GM12864 (cell line): ENCODE results near the gene NUDT3.

Experiments
- DNase-seq: peaks from one replicate; pipeline ENCODE4 v3.0.0-alpha.2; 2011; ENCODE audit warnings: low read depth
- H3K4me3 ChIP-seq: 2 replicates; pipeline ENCODE4 v1.5.1; 2011; ENCODE audit warnings: mild to moderate bottlenecking, low read depth, low read length, control low read depth
- TF ChIP-seq, protein P1 (sequence below): IDR thresholded peaks from 2 replicates; pipeline ENCODE4 v1.5.1; 2011; ENCODE audit warnings: low read depth, mild to moderate bottlenecking, moderate library complexity, low read length, control low read depth, inconsistent platforms; ENCODE audit errors: missing control alignments

NUDT3 gene

DNA sequence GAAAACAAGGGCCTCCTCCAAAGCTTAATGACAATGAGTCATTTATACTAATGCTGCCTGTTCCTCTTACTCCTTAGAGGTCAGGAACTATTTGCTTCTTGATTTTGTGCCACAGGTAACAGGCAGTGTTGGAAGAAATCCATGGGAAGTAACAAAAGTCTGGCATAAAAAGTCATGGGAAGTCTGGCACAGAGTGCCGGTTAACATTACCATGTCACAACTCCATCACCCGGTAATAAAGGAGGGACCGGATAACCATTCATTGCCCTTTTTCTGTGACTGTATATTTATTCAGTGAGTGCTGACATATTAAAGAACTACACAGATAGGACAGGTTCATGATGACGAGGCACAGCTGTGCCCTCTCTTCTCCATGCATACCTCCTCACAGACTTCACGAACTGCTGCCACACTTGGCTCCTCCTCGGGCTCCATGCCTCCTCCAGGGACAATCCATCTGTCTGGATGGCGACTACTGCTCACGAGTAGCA is 50.9 kb downstream of the NUDT3 start:
- TF ChIP-seq, protein P1, sequence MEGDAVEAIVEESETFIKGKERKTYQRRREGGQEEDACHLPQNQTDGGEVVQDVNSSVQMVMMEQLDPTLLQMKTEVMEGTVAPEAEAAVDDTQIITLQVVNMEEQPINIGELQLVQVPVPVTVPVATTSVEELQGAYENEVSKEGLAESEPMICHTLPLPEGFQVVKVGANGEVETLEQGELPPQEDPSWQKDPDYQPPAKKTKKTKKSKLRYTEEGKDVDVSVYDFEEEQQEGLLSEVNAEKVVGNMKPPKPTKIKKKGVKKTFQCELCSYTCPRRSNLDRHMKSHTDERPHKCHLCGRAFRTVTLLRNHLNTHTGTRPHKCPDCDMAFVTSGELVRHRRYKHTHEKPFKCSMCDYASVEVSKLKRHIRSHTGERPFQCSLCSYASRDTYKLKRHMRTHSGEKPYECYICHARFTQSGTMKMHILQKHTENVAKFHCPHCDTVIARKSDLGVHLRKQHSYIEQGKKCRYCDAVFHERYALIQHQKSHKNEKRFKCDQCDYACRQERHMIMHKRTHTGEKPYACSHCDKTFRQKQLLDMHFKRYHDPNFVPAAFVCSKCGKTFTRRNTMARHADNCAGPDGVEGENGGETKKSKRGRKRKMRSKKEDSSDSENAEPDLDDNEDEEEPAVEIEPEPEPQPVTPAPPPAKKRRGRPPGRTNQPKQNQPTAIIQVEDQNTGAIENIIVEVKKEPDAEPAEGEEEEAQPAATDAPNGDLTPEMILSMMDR, result no peak
- DNase-seq, result no peak
- no peak overlapping the region for H3K4me3 ChIP-seq

DNA sequence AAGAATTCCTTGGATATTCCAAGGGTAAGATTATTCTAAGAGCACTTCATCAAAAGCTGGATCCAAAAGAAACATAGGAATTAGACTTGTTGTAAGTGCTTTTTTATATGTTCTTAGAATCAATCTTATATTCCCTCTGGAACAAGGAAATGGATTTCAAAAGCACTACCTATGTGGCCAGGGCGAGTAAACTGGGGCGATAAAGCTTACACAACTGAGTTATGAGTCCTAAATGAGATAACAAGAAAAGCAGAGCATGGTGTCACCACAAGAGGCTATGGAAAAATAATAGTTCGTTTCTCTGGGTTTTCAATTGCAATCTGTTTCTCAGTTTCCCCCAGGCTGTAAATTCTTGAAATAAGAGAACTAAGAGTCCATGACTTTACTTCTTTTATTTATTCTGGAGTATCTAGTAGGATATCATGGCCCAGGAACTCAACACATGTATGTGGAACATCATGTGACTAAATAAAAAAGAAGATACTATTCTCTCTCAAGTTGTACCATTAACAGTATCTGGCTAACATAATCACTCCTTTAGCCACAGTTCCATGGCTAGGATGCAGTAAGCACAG is 51.5 kb downstream of the NUDT3 start:
- DNase-seq, result no peak
- H3K4me3 ChIP-seq, result no peak overlapping the region
- TF ChIP-seq, protein P1, result no peak

DNA sequence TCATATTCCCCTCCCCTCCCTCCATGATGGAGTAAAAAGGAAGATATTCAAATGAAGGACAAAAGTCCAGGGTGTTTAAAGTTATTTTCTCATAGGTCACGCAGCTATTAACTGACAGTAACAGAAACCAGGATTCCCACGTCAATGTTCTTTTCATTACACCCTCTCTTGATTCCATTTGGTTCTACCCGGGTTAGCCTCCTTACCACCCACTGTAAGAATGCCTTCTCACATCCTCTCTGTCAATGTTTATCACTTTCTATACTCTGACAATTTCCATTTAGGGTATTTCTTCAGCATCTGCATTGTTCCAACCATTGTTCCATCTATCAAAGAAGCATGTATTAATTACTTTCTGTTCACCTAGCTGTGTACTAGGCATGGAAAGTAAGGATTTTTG is 52.1 kb downstream of the NUDT3 start:
- no peak for DNase-seq
- no peak overlapping the region for H3K4me3 ChIP-seq
- TF ChIP-seq, protein P1, result no peak

DNA sequence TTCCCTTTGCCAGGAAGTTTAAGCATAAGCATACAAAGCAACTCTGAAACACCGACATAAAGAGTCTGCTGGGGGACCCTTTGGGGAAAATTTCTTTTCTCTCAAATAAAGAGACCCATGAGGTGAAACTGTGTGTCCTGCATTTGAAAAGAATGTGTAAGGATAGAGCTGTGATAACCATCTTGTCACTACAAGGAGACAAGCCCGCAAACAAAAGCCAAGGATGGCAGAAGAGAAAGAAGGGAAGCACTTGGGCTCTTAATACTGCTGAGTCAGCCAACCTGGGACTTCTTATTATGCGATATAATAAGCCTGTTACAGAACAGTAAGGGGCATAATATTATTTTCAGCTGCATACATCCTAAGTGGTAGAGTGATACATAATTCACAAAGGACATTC is 52.5 kb downstream of the NUDT3 start:
- no peak for DNase-seq
- TF ChIP-seq, protein P1, result no peak
- no peak overlapping the region for H3K4me3 ChIP-seq

DNA sequence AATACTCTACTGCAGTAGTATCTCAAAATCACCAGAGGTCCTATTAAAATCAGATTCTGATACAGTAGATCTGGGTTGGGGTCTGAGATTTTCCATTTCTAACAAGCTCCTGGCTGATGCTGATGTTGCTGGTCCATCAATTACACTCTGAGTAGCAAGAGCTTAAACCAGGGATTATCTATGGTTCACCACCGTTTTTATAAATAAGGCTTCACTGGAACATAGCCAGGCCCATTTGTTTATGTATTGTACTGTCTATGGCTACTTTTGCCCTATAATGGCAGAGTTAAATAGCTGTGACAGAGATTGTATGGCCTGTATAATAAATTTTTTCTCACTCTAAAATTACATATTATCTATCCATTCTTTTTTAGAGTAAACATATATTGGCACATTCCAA is 53.0 kb downstream of the NUDT3 start:
- TF ChIP-seq, protein P1, result no peak
- H3K4me3 ChIP-seq, result no peak overlapping the region
- no peak for DNase-seq

DNA sequence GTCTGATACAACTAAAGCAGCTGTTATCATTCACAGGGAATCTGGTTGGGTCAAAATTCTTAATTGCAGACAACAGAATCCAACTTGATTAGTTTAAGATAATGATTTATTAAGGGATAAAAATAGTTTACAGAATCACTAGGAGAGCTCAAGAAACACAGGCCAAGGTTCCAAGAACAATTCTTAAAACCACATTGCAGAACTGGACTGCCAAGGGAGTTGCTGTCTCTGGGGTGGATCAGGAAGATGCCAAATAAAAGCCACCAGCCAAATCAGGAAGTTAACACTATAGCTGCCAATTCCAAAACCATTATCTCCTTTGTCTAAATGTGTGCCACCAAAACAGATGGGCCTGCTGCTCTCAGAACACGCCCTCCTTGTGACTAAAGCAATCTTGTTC is 53.7 kb downstream of the NUDT3 start:
- TF ChIP-seq, protein P1, result no peak
- no peak overlapping the region for H3K4me3 ChIP-seq
- DNase-seq, result no peak

DNA sequence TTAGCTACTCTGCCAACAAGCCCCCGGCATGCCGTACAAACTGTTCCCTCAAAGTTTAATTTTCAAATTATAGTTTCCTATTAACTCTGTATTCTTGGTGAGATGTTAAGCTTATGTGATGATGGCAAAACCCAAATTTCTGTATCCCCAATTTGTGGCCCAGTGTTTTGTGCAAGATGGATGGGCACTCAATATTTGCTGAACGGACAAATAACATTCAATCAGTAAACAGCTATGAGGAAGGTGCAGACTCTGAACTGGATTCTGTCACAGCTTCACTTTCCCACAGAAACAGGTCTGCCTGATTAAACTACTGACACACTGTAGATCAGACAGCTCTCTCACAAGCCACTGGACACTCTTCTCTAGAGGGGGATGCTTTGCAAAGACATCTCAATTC is 54.1 kb downstream of the NUDT3 start:
- no peak overlapping the region for H3K4me3 ChIP-seq
- no peak for DNase-seq
- TF ChIP-seq, protein P1, result no peak
